Measurements from ENCODE around the gene VWCE.
A peak's percentile ranks its signal among the peaks of the same experiment; 100 is the strongest.

The VWCE gene

GRCh38 chr11:61337706-61338470 lies 42.8 kb upstream of the VWCE start:
- no peak overlapping the region for H2AFZ ChIP-seq (ENCODE audit: low read depth, low read length)
- H3K4me2 ChIP-seq (ENCODE audit: low read length) = no peak overlapping the region
- no peak overlapping the region for H3K27ac ChIP-seq (ENCODE audit: low read length)
- H3K79me2 ChIP-seq (ENCODE audit: low read length) = peaks cover 12% of the 10 kb centered on the region
- H3K9ac ChIP-seq (ENCODE audit: low read length) = no peak overlapping the region
- H3K9me3 ChIP-seq (ENCODE audit: insufficient read depth, low read length) = no peaks in the 10 kb centered on the region
- no peaks in the 10 kb centered on the region for H4K20me1 ChIP-seq (ENCODE audit: insufficient read depth, low read length)
- peaks cover 24% of the 10 kb centered on the region for H3K4me1 ChIP-seq (ENCODE audit: low read length)
- TF ChIP-seq CTCF (IDR thresholded peaks at IDR 0.05; ENCODE audit: low read depth, low read length) (no peak), EZH2phosphoT487 (IDR thresholded peaks at IDR 0.05; ENCODE audit: low read depth) (no peak)
- H3K36me3 ChIP-seq (replicated peaks; ENCODE audit: low read depth, low read length) = peaks cover 10% of the 10 kb centered on the region
- H3K27me3 ChIP-seq (ENCODE audit: low read depth, low read length) = no peaks in the 10 kb centered on the region
- no peak overlapping the region for H3K4me3 ChIP-seq (ENCODE audit: low read length)

GRCh38 chr11:61336171-61336935 lies 41.2 kb upstream of the VWCE start:
- Histone ChIP-seq H3K4me1 (ENCODE audit: low read length) (peaks cover 29% of the 10 kb centered on the region), H3K4me3 (ENCODE audit: low read length) (no peak overlapping the region), H3K4me2 (ENCODE audit: low read length) (peak overlapping the region; percentile 25; the same call in 1 of the 2 replicates), H3K9me3 (ENCODE audit: insufficient read depth, low read length) (no peaks in the 10 kb centered on the region), H3K9ac (ENCODE audit: low read length) (peak overlapping the region; percentile 30; the same call in 1 of the 2 replicates), H3K27me3 (ENCODE audit: low read depth, low read length) (no peaks in the 10 kb centered on the region), H3K36me3 (replicated peaks; ENCODE audit: low read depth, low read length) (peaks cover 11% of the 10 kb centered on the region), H4K20me1 (ENCODE audit: insufficient read depth, low read length) (peaks cover 9% of the 10 kb centered on the region), H3K27ac (ENCODE audit: low read length) (peak overlapping the region; percentile 36), H3K79me2 (ENCODE audit: low read length) (peaks cover 27% of the 10 kb centered on the region), H2AFZ (ENCODE audit: low read depth, low read length) (peak overlapping the region; percentile 66; the same call in 1 of the 2 replicates)
- TF ChIP-seq EZH2phosphoT487 (IDR thresholded peaks at IDR 0.05; ENCODE audit: low read depth) (no peak), CTCF (IDR thresholded peaks at IDR 0.05; ENCODE audit: low read depth, low read length) (peak; percentile 99)

DNA sequence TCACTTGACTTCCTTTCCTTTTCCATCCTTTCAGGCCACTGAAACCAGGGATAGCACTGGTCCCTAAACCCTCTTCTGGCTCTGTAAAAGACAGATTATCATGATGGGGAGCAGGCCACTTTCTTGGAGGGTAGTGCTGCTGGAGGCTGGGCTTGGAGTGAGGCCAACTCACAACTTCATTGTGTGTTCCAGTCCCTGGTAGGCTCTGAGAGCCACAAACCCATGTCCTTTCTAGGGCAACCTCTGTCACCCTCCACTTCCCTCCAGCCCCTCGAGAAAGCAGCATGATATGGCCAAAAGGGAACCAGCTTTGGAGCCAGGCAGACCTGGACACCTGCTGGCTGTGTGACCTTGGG lies 40.2 kb upstream of the VWCE start:
- Histone ChIP-seq H3K9ac (ENCODE audit: low read length) (no peak overlapping the region), H3K27ac (ENCODE audit: low read length) (no peak overlapping the region), H3K36me3 (replicated peaks; ENCODE audit: low read depth, low read length) (peaks cover 11% of the 10 kb centered on the region), H3K4me3 (ENCODE audit: low read length) (no peak overlapping the region), H3K79me2 (ENCODE audit: low read length) (peaks cover 37% of the 10 kb centered on the region), H3K4me1 (ENCODE audit: low read length) (peaks cover 29% of the 10 kb centered on the region), H3K9me3 (ENCODE audit: insufficient read depth, low read length) (no peaks in the 10 kb centered on the region), H2AFZ (ENCODE audit: low read depth, low read length) (no peak overlapping the region), H4K20me1 (ENCODE audit: insufficient read depth, low read length) (peaks cover 14% of the 10 kb centered on the region), H3K4me2 (ENCODE audit: low read length) (no peak overlapping the region), H3K27me3 (ENCODE audit: low read depth, low read length) (no peaks in the 10 kb centered on the region)
- TF ChIP-seq CTCF (IDR thresholded peaks at IDR 0.05; ENCODE audit: low read depth, low read length) = no peak
- TF ChIP-seq EZH2phosphoT487 (IDR thresholded peaks at IDR 0.05; ENCODE audit: low read depth) = no peak

Data from OCI-LY3 (cell line).